ENCODE data around the gene BRD9. TPM values are rescaled to one million over a fixed set of nuclear protein-coding genes. Genes with fewer than 3 reads are reported as not detected.

Gene BRD9
- total and polyA plus RNA-seq, 9 donors = 18.6 to 42.1 (median 32.0) TPM

DNA sequence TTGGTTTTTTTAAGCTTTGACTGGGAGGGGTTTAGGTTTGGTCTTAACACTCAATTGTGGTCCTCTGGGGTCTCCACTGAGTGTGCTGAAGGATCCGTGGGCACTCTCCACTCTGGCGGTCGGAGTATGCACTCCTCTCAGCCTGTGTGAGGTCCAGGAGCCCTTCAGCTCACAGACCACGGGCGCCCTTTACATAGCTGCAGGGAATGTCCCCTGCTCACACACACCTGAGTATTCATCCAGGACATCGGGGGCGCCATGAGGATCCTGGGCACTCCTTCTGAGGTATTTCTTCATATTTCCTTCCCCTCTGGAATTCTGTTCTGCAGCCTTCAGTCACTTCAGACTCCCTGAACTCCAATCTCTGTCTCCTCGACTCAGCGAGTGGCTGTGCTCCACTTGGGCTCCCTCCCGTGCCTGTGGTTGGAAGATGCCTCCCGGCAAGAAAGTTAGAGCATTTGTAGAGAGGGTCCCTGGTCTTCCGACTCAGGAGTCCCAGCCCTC, 12.6 kb upstream of the BRD9 start:
- Histone ChIP-seq H3K9me3 (no peaks in the 10 kb centered on the region), H3K27ac (no peak overlapping the region), H3K36me3 (no peaks in the 10 kb centered on the region), H3K4me1 (ENCODE audit: insufficient read depth) (no peaks in the 10 kb centered on the region), H3K4me3 (no peak overlapping the region), H3K27me3 (no peaks in the 10 kb centered on the region)
- peak in 1 of 5 donors; percentile 4 for DNase-seq
- TF ChIP-seq EP300 (IDR thresholded peaks at IDR 0.05) (no peak), POLR2A (IDR thresholded peaks at IDR 0.05) (no peak), CTCF (IDR thresholded peaks at IDR 0.05) (no peak)
- intact Hi-C loops (cut with DNase I) = loop anchor here in 1 of 4 donors (5.0 kb wide), 1 partner anchor 233 kb away; no protein-coding TSS in a partner anchor
- 89 to 95% (median 91%) methylated on average over 12 of the region's 12 CpGs for WGBS, 3 donors

DNA sequence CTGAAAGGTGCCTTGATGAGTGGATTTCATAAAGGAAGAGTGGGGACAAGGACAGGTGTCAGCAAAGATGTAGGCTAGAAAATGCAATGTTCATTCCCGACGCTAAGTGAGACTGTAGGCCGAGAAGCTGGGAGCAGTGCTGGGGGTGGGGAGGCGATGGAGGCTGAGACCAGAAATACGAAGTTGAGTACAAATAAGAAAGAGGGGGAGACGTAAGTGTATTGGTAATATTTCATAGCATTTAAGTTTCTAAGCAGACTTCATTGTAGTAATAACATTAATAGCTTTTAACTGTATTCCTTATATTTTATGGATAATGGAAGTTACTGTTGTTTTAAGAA, 11.1 kb upstream of the BRD9 start:
- no peaks in the 10 kb centered on the region for H3K36me3 ChIP-seq
- TF ChIP-seq CTCF (IDR thresholded peaks at IDR 0.05) (no peak), POLR2A (IDR thresholded peaks at IDR 0.05) (no peak), EP300 (IDR thresholded peaks at IDR 0.05) (no peak)
- intact Hi-C loops (cut with DNase I) = loop anchor here in 1 of 4 donors (5.0 kb wide), 1 partner anchor 231 kb away; no protein-coding TSS in a partner anchor
- no peak for DNase-seq
- no peaks in the 10 kb centered on the region for H3K4me1 ChIP-seq (ENCODE audit: insufficient read depth)
- WGBS, 3 donors = 91 to 94% (median 91%) methylated on average over 6 of the region's 6 CpGs
- H3K9me3 ChIP-seq = no peaks in the 10 kb centered on the region
- no peaks in the 10 kb centered on the region for H3K27me3 ChIP-seq
- H3K4me3 ChIP-seq = no peak overlapping the region
- no peak overlapping the region for H3K27ac ChIP-seq

DNA sequence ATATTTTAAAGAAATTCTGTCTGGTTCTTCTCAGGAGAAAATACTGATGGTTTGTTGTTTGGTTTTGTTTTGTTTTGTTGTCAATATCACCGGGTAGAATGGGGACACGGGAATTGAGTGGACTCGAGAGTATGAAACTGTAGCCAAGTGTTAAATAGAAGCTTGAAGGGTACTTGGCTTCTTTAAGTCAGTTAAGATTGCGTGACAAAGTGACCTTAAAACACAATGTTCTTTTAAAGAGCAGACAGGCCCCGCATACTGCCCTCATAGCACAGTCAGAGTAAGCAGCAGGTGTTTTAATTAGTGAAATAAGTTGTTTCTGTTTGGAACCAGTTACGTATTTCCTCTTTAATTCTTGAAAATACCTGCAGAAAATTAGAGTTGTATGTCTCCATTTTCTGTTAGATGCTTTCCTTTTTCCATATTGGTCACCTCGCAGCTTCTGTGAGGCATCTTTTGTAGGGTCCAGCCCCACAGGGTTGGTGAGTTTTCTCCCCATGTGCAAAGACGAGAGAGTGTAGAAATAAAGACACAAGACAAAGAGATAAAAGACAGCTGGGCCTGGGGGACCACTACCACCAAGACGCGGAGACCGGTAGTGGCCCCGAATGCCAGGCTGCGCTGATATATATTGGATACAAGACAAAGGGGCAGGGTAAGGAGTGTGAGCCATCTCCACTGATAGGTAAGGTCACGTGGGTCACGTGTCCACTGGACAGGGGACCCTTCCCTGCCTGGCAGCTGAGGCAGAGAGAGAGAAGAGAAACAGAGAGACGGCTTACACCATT, 9.7 kb upstream of the BRD9 start:
- H3K4me1 ChIP-seq (ENCODE audit: insufficient read depth) = no peaks in the 10 kb centered on the region
- H3K9me3 ChIP-seq = no peaks in the 10 kb centered on the region
- intact Hi-C loops (cut with DNase I) = loop anchor here in 1 of 4 donors (5.0 kb wide), 1 partner anchor 230 kb away; no protein-coding TSS in a partner anchor
- no peak overlapping the region for H3K4me3 ChIP-seq
- WGBS, 3 donors = 84 to 87% (median 87%) methylated on average over 16 of the region's 16 CpGs
- no peak for TF ChIP-seq EP300 (IDR thresholded peaks at IDR 0.05)
- no peak for TF ChIP-seq POLR2A (IDR thresholded peaks at IDR 0.05)
- TF ChIP-seq CTCF (IDR thresholded peaks at IDR 0.05) = no peak
- peak in 1 of 5 donors; percentile 6 for DNase-seq
- H3K36me3 ChIP-seq = no peaks in the 10 kb centered on the region
- no peaks in the 10 kb centered on the region for H3K27me3 ChIP-seq
- no peak overlapping the region for H3K27ac ChIP-seq

- H3K4me3 ChIP-seq = no peak overlapping the region
- H3K27ac ChIP-seq = no peak overlapping the region
- no peaks in the 10 kb centered on the region for H3K36me3 ChIP-seq
- WGBS, 3 donors = 75 to 83% (median 82%) methylated on average over 4 of the region's 4 CpGs
- intact Hi-C loops (cut with DNase I) = loop anchor here in 1 of 4 donors (5.0 kb wide), 1 partner anchor 228 kb away; no protein-coding TSS in a partner anchor
- H3K4me1 ChIP-seq (ENCODE audit: insufficient read depth) = no peaks in the 10 kb centered on the region
- no peaks in the 10 kb centered on the region for H3K27me3 ChIP-seq
- DNase-seq = no peak
- H3K9me3 ChIP-seq = no peaks in the 10 kb centered on the region
- TF ChIP-seq EP300 (IDR thresholded peaks at IDR 0.05) = no peak
- no peak for TF ChIP-seq CTCF (IDR thresholded peaks at IDR 0.05)
- no peak for TF ChIP-seq POLR2A (IDR thresholded peaks at IDR 0.05)
These were observed 8.2 kb upstream of the BRD9 start for GRCh38 chr5:900781-901180.

Measured in ovary (tissue), 9 donors.